Osteoblast (primary cell): ENCODE data around the gene DIO3. TPM values are rescaled to one million over a fixed set of nuclear protein-coding genes. Genes with fewer than 3 reads are reported as not detected.
A peak's percentile ranks its signal among the peaks of the same experiment; 100 is the strongest.

Experiments used
- DNase-seq: peaks from one replicate; pipeline ENCODE4 v3.0.0; 2011; ENCODE audit warnings: low spot score, mixed read lengths; ENCODE audit not compliant: insufficient read length; ENCODE audit errors: missing footprints
- H2AFZ ChIP-seq: 2 replicates; pipeline ENCODE4 v1.6.0; 2011; ENCODE audit warnings: mild to moderate bottlenecking, low read length
- H3K27ac ChIP-seq: 2 replicates; pipeline ENCODE4 v1.5.1; 2011; ENCODE audit warnings: mild to moderate bottlenecking, low read depth, low read length, moderate library complexity
- H3K27me3 ChIP-seq: 2 replicates; pipeline ENCODE4 v1.6.0; 2012; ENCODE audit warnings: mild to moderate bottlenecking, control low read depth, inconsistent platforms, low read length, moderate library complexity; ENCODE audit not compliant: insufficient read depth
- H3K36me3 ChIP-seq: 2 replicates; pipeline ENCODE4 v1.5.1; 2011; ENCODE audit warnings: mild to moderate bottlenecking, low read length, control low read depth, moderate library complexity; ENCODE audit not compliant: insufficient read depth
- H3K4me1 ChIP-seq: 2 replicates; pipeline ENCODE4 v1.5.1; 2011; ENCODE audit warnings: mild to moderate bottlenecking, low read length, control low read depth, moderate library complexity; ENCODE audit not compliant: insufficient read depth
- H3K4me2 ChIP-seq: 2 replicates; pipeline ENCODE4 v1.6.0; 2011; ENCODE audit warnings: mild to moderate bottlenecking, low read length; ENCODE audit not compliant: insufficient read depth
- H3K4me3 ChIP-seq: fragments of 200-600 bp; sonication (generic); 3 replicates; pipeline ENCODE4 v1.5.1; 2012; ENCODE audit warnings: mild to moderate bottlenecking, low read length, inconsistent platforms; ENCODE audit not compliant: insufficient read depth
- H3K79me2 ChIP-seq: 2 replicates; pipeline ENCODE4 v1.6.0; 2012; ENCODE audit warnings: mild to moderate bottlenecking, low read length, control low read depth, inconsistent platforms; ENCODE audit not compliant: insufficient read depth
- H3K9me3 ChIP-seq: 2 replicates; pipeline ENCODE4 v1.5.1; 2011; ENCODE audit warnings: low read depth, low read length, control low read depth
- H4K20me1 ChIP-seq: 2 replicates; pipeline ENCODE4 v1.6.0; 2012; ENCODE audit warnings: mild to moderate bottlenecking, low read length, control low read depth; ENCODE audit not compliant: insufficient read depth
- CTCF ChIP-seq: IDR thresholded peaks from 2 replicates; pipeline ENCODE4 v1.5.1; 2011; ENCODE audit warnings: mild to moderate bottlenecking, low read depth, low read length, moderate library complexity; ENCODE audit errors: extremely low read depth
- total RNA-seq: library from RNA; depleted of rRNA; stranded (reverse); fragments of >200 nt; gene quantifications from 2 replicates; pipeline ENCODE4 v1.2.3, GENCODE V29; 2012

Gene DIO3
- total RNA-seq, 1 donor, result not detected

GRCh38 chr14:101583715-101584054, 22.4 kb downstream of the DIO3 start:
- Histone ChIP-seq H4K20me1 (no peaks in the 10 kb centered on the region), H2AFZ (no peak overlapping the region), H3K9me3 (no peaks in the 10 kb centered on the region), H3K4me1 (no peaks in the 10 kb centered on the region), H3K36me3 (no peaks in the 10 kb centered on the region), H3K27ac (no peak overlapping the region), H3K4me2 (peak overlapping the region; percentile 52), H3K79me2 (no peaks in the 10 kb centered on the region), H3K4me3 (no peak overlapping the region), H3K27me3 (peaks cover 2% of the 10 kb centered on the region)
- no peak for TF ChIP-seq CTCF
- peak; percentile 83 for DNase-seq

DNA sequence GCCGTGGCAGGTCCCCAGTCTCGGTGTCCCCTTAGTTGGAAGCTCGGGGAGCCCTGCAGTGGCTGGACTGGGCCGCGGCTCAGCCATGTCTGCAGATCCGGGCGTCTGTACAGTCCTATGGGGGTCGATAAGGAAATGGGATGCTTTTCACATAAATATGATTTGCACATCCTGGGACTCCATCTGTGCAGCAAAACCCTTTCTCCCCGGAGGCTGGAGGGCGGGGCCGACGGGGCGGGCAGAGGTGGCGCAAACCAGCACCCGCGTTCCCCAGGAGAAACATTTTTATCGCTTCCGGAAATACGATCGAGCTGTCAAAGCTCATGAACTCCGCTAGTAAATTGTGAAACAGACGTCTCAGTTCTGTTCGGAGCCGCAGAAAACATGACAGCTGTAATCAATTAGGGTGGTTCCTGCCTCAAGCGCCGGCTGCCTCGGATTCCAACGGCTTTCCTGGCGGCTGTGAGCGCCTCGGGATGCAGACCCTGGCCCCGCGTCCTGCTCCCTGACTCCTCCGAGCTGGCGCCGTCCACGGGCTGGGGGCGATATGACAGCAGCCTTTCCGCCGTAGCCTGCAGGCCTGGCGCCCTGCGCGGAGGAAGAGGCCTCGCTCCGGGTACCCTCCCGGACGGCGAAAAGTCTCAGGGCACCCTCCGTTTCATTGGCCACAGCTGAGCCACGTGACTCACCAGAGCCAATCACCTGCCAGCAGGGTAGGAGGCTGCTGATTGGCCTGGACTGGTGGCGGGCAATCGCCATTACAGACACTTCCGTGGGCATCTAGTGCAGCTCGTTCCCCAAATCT, 23.0 kb downstream of the DIO3 start:
- Histone ChIP-seq H3K79me2 (no peaks in the 10 kb centered on the region), H3K27me3 (peaks cover 2% of the 10 kb centered on the region), H3K4me1 (no peaks in the 10 kb centered on the region), H2AFZ (no peak overlapping the region), H4K20me1 (no peaks in the 10 kb centered on the region), H3K36me3 (no peaks in the 10 kb centered on the region), H3K27ac (no peak overlapping the region), H3K9me3 (no peaks in the 10 kb centered on the region), H3K4me2 (peak overlapping the region; percentile 52), H3K4me3 (peak overlapping the region; percentile 24)
- no peak for TF ChIP-seq CTCF
- peak; percentile 91 for DNase-seq

DNA sequence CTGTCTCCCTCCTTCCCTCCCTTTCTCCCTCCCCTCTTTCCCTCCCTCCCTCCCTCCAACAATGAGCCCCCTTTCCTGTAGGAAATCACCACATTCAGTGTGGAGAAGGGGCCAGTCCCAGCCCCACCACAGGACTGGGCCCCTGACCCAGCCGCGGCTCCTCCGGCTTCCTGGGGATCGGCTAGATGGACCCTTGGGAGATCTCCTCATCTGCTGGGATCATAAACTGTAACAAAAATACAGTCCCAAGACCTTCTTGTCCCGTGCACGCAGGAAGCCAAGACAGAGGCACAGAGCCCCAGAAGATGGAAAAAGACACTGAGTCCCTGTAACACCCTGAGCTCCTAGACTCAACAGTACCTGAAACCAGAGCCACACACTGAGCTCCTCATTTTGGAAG, 23.9 kb downstream of the DIO3 start:
- Histone ChIP-seq H3K27ac (no peak overlapping the region), H3K36me3 (no peaks in the 10 kb centered on the region), H3K79me2 (no peaks in the 10 kb centered on the region), H3K9me3 (no peaks in the 10 kb centered on the region), H3K4me1 (no peaks in the 10 kb centered on the region), H3K4me2 (no peak overlapping the region), H2AFZ (no peak overlapping the region), H3K27me3 (peaks cover 2% of the 10 kb centered on the region), H4K20me1 (no peaks in the 10 kb centered on the region), H3K4me3 (no peak overlapping the region)
- TF ChIP-seq CTCF, result no peak
- DNase-seq, result peak; percentile 63

GRCh38 chr14:101586531-101587430, 25.5 kb downstream of the DIO3 start:
- Histone ChIP-seq H3K79me2 (no peaks in the 10 kb centered on the region), H3K27ac (no peak overlapping the region), H3K4me1 (no peaks in the 10 kb centered on the region), H3K4me3 (no peak overlapping the region), H4K20me1 (no peaks in the 10 kb centered on the region), H2AFZ (no peak overlapping the region), H3K27me3 (no peaks in the 10 kb centered on the region), H3K9me3 (no peaks in the 10 kb centered on the region), H3K4me2 (no peak overlapping the region), H3K36me3 (no peaks in the 10 kb centered on the region)
- peak; percentile 78 for DNase-seq
- no peak for TF ChIP-seq CTCF
